Liver (tissue), 3 donors: ENCODE data around the gene AREG.

Experiments used
- EGR1 ChIP-seq, 2 donors: IDR thresholded peaks; 2 replicates each; pipeline ENCODE4 v1.6.1; 2016 to 2018; ENCODE audit warnings: antibody characterized with exemption in 2 of 2, low read depth in 2 of 2
- FOXA1 ChIP-seq: IDR thresholded peaks from 2 replicates; pipeline ENCODE4 v1.6.1; 2016; ENCODE audit warnings: antibody characterized with exemption
- FOXA2 ChIP-seq: IDR thresholded peaks from 2 replicates; pipeline ENCODE4 v1.6.1; 2016; ENCODE audit warnings: antibody characterized with exemption
- GABPA ChIP-seq, 2 donors: IDR thresholded peaks in 1 of 2; conservative IDR thresholded peaks in 1 of 2; 2 replicates each; pipeline ENCODE4 v1.6.1; 2016; ENCODE audit warnings: antibody characterized with exemption in 2 of 2, mild to moderate bottlenecking in 1 of 2, moderate library complexity in 1 of 2
- RAD21 ChIP-seq, 2 donors: IDR thresholded peaks; 2 replicates each; pipeline ENCODE4 v1.6.1; 2016; ENCODE audit warnings: antibody characterized with exemption in 2 of 2, mild to moderate bottlenecking in 2 of 2
- SP1 ChIP-seq: IDR thresholded peaks from 2 replicates; pipeline ENCODE4 v1.6.1; 2018; ENCODE audit warnings: antibody characterized with exemption, mild to moderate bottlenecking
- TAF1 ChIP-seq: conservative IDR thresholded peaks from 2 replicates; pipeline ENCODE4 v1.6.1; 2016; ENCODE audit warnings: antibody characterized with exemption, mild to moderate bottlenecking
- YY1 ChIP-seq: IDR thresholded peaks from 2 replicates; pipeline ENCODE4 v1.6.1; 2016; ENCODE audit warnings: antibody characterized with exemption, mild to moderate bottlenecking
- TF ChIP-seq, protein P1 (sequence below): IDR thresholded peaks from 2 replicates; pipeline ENCODE4 v1.6.1; 2016; ENCODE audit warnings: antibody characterized with exemption
- TF ChIP-seq, protein P2 (sequence below): fragments of 150-350 bp; IDR thresholded peaks from 2 replicates; pipeline ENCODE4 v1.5.1; 2017; ENCODE audit warnings: improper control_type of control experiment, low read depth, low read length; ENCODE audit not compliant: missing input control
- TF ChIP-seq, protein P3 (sequence below): IDR thresholded peaks from 2 replicates; pipeline ENCODE4 v1.6.1; 2016; ENCODE audit warnings: antibody characterized with exemption
- TF ChIP-seq, protein P4 (sequence below): IDR thresholded peaks from 2 replicates; pipeline ENCODE4 v1.6.1; 2016; ENCODE audit warnings: antibody characterized with exemption, mild to moderate bottlenecking
- donor health status: healthy.
- donor health status: healthy.

DNA sequence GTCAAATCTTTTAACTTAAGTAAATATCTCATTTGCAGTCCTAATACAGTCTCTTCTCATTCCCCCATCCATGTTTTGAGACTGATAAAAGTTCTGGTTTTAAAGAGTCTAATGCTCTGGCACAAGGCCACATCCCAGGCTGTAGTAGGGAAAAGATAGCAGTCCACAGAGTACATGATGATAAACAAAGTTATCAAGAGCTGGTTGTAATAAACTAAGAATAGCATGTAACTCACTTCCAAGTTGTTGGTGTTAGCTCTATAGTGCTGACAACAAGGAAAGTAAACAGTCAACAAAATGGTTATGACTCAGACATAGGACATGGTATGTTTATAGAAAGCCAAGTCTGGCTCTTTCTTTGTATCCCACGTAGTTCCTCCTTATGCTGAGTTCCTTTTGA lies 21.8 kb upstream of the AREG start:
- TF ChIP-seq FOXA2: no peak
- TF ChIP-seq, protein P1, sequence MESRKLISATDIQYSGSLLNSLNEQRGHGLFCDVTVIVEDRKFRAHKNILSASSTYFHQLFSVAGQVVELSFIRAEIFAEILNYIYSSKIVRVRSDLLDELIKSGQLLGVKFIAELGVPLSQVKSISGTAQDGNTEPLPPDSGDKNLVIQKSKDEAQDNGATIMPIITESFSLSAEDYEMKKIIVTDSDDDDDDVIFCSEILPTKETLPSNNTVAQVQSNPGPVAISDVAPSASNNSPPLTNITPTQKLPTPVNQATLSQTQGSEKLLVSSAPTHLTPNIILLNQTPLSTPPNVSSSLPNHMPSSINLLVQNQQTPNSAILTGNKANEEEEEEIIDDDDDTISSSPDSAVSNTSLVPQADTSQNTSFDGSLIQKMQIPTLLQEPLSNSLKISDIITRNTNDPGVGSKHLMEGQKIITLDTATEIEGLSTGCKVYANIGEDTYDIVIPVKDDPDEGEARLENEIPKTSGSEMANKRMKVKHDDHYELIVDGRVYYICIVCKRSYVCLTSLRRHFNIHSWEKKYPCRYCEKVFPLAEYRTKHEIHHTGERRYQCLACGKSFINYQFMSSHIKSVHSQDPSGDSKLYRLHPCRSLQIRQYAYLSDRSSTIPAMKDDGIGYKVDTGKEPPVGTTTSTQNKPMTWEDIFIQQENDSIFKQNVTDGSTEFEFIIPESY: no peak
- TF ChIP-seq, protein P2, sequence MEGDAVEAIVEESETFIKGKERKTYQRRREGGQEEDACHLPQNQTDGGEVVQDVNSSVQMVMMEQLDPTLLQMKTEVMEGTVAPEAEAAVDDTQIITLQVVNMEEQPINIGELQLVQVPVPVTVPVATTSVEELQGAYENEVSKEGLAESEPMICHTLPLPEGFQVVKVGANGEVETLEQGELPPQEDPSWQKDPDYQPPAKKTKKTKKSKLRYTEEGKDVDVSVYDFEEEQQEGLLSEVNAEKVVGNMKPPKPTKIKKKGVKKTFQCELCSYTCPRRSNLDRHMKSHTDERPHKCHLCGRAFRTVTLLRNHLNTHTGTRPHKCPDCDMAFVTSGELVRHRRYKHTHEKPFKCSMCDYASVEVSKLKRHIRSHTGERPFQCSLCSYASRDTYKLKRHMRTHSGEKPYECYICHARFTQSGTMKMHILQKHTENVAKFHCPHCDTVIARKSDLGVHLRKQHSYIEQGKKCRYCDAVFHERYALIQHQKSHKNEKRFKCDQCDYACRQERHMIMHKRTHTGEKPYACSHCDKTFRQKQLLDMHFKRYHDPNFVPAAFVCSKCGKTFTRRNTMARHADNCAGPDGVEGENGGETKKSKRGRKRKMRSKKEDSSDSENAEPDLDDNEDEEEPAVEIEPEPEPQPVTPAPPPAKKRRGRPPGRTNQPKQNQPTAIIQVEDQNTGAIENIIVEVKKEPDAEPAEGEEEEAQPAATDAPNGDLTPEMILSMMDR: no peak
- TF ChIP-seq, protein P3, sequence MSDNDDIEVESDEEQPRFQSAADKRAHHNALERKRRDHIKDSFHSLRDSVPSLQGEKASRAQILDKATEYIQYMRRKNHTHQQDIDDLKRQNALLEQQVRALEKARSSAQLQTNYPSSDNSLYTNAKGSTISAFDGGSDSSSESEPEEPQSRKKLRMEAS: no peak
- TF ChIP-seq TAF1: no peak
- TF ChIP-seq, protein P4, sequence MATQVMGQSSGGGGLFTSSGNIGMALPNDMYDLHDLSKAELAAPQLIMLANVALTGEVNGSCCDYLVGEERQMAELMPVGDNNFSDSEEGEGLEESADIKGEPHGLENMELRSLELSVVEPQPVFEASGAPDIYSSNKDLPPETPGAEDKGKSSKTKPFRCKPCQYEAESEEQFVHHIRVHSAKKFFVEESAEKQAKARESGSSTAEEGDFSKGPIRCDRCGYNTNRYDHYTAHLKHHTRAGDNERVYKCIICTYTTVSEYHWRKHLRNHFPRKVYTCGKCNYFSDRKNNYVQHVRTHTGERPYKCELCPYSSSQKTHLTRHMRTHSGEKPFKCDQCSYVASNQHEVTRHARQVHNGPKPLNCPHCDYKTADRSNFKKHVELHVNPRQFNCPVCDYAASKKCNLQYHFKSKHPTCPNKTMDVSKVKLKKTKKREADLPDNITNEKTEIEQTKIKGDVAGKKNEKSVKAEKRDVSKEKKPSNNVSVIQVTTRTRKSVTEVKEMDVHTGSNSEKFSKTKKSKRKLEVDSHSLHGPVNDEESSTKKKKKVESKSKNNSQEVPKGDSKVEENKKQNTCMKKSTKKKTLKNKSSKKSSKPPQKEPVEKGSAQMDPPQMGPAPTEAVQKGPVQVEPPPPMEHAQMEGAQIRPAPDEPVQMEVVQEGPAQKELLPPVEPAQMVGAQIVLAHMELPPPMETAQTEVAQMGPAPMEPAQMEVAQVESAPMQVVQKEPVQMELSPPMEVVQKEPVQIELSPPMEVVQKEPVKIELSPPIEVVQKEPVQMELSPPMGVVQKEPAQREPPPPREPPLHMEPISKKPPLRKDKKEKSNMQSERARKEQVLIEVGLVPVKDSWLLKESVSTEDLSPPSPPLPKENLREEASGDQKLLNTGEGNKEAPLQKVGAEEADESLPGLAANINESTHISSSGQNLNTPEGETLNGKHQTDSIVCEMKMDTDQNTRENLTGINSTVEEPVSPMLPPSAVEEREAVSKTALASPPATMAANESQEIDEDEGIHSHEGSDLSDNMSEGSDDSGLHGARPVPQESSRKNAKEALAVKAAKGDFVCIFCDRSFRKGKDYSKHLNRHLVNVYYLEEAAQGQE: no peak
- TF ChIP-seq FOXA1: no peak
- no peak for TF ChIP-seq GABPA (IDR thresholded peaks at IDR 0.05 in 1 of 2, conservative IDR thresholded peaks at IDR 0.05 in 1 of 2)
- TF ChIP-seq SP1: no peak
- no peak for TF ChIP-seq RAD21 (IDR thresholded peaks at IDR 0.05)
- TF ChIP-seq YY1: no peak
- no peak for TF ChIP-seq EGR1 (IDR thresholded peaks at IDR 0.05; ENCODE audit: low read depth in 2 of 2)
